ENCODE data around the gene ASPHD1.
A peak's percentile ranks its signal among the peaks of the same experiment; 100 is the strongest.

The ASPHD1 gene

DNA sequence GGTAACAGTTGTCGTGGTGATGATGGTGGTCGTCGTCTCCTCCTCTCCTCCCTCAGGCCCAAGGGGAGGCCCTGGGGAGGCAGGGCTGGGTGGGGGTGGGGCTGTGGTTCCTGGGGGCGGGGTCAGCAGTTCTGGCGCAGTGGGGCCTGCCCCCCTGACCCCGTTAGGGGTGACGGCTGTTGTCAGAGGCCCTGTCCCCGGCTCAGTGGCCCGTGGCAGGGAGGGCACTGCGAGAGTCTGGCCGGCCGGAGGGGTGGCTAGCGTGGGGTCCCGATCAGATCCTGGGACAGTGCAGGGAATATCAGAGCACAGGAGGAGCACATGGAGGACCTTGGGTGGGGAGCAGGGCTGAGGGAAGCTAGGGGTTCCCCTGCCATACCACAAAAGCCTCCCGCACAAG, 3.4 kb upstream of the ASPHD1 start:
- no peaks in the 10 kb centered on the region for H3K79me2 ChIP-seq (ENCODE audit: control insufficient read depth, insufficient read depth, low read length, poor library complexity)
- no peak overlapping the region for H4K8ac ChIP-seq (ENCODE audit: low read depth, low read length)
- no peak overlapping the region for H3K14ac ChIP-seq (ENCODE audit: low read length)
- H4K12ac ChIP-seq (ENCODE audit: low read depth, low read length): no peak overlapping the region
- no peak overlapping the region for H2BK12ac ChIP-seq (ENCODE audit: low read length)
- H2AFZ ChIP-seq (ENCODE audit: insufficient read depth, low read length, poor library complexity): no peak overlapping the region
- H3K79me1 ChIP-seq (ENCODE audit: low read length): peaks cover 2% of the 10 kb centered on the region
- no peak overlapping the region for H3K4me2 ChIP-seq (ENCODE audit: low read length)
- no peak overlapping the region for H4K91ac ChIP-seq (ENCODE audit: low read depth, low read length)
- H3K18ac ChIP-seq (ENCODE audit: low read length): no peak overlapping the region
- H2BK5ac ChIP-seq (ENCODE audit: low read depth, low read length, poor library complexity): no peak overlapping the region
- no CpG with 5 or more reads among the region's 15 CpGs for whole genome bisulfite sequencing (ENCODE audit: extremely low coverage, insufficient coverage, insufficient read length)
- H3K27me3 ChIP-seq (ENCODE audit: insufficient read depth, low read length): no peaks in the 10 kb centered on the region
- no peaks in the 10 kb centered on the region for H3K9me3 ChIP-seq (ENCODE audit: insufficient read depth, low read depth, low read length)
- H3K4me3 ChIP-seq (ENCODE audit: low read depth, low read length): no peak overlapping the region
- H3K4me1 ChIP-seq (ENCODE audit: control insufficient read depth in 1 of 2, insufficient read depth in 2 of 2, low read length in 2 of 2): peaks cover 4 to 12% of the 10 kb centered on the region in 2 experiments
- no peak overlapping the region for H2BK120ac ChIP-seq (ENCODE audit: insufficient read depth, low read length, poor library complexity)
- H3K4ac ChIP-seq (ENCODE audit: low read depth, low read length): no peak overlapping the region
- no peak overlapping the region for H3K23ac ChIP-seq (ENCODE audit: low read length)
- H3K27ac ChIP-seq (ENCODE audit: low read depth, low read length): no peak overlapping the region
- DNase-seq: no peak
- H3K9ac ChIP-seq (ENCODE audit: low read length): no peak overlapping the region
- H3K36me3 ChIP-seq (ENCODE audit: control insufficient read depth in 1 of 2, insufficient read depth in 2 of 2, low read length in 2 of 2): no peaks in the 10 kb centered on the region
- no peak overlapping the region for H2AK5ac ChIP-seq (ENCODE audit: low read length)

GRCh38 chr16:29897333-29897732, 3.0 kb upstream of the ASPHD1 start:
- H3K36me3 ChIP-seq (ENCODE audit: control insufficient read depth in 1 of 2, insufficient read depth in 2 of 2, low read length in 2 of 2): no peaks in the 10 kb centered on the region
- H3K79me1 ChIP-seq (ENCODE audit: low read length): peaks cover 2% of the 10 kb centered on the region
- H3K18ac ChIP-seq (ENCODE audit: low read length): no peak overlapping the region
- no peak overlapping the region for H3K4me3 ChIP-seq (ENCODE audit: low read depth, low read length)
- peaks cover 4 to 12% of the 10 kb centered on the region in 2 experiments for H3K4me1 ChIP-seq (ENCODE audit: control insufficient read depth in 1 of 2, insufficient read depth in 2 of 2, low read length in 2 of 2)
- DNase-seq: no peak
- no peaks in the 10 kb centered on the region for H3K27me3 ChIP-seq (ENCODE audit: insufficient read depth, low read length)
- no peak overlapping the region for H2AFZ ChIP-seq (ENCODE audit: insufficient read depth, low read length, poor library complexity)
- H4K8ac ChIP-seq (ENCODE audit: low read depth, low read length): no peak overlapping the region
- no peak overlapping the region for H2BK12ac ChIP-seq (ENCODE audit: low read length)
- H3K79me2 ChIP-seq (ENCODE audit: control insufficient read depth, insufficient read depth, low read length, poor library complexity): no peaks in the 10 kb centered on the region
- H4K91ac ChIP-seq (ENCODE audit: low read depth, low read length): no peak overlapping the region
- H2BK5ac ChIP-seq (ENCODE audit: low read depth, low read length, poor library complexity): no peak overlapping the region
- no peak overlapping the region for H3K4me2 ChIP-seq (ENCODE audit: low read length)
- H3K23ac ChIP-seq (ENCODE audit: low read length): no peak overlapping the region
- WGBS (ENCODE audit: extremely low coverage, insufficient coverage, insufficient read length): no CpG with 5 or more reads among the region's 4 CpGs
- no peak overlapping the region for H2AK5ac ChIP-seq (ENCODE audit: low read length)
- no peak overlapping the region for H4K12ac ChIP-seq (ENCODE audit: low read depth, low read length)
- H2BK120ac ChIP-seq (ENCODE audit: insufficient read depth, low read length, poor library complexity): no peak overlapping the region
- H3K27ac ChIP-seq (ENCODE audit: low read depth, low read length): no peak overlapping the region
- H3K4ac ChIP-seq (ENCODE audit: low read depth, low read length): no peak overlapping the region
- H3K9ac ChIP-seq (ENCODE audit: low read length): no peak overlapping the region
- no peak overlapping the region for H3K14ac ChIP-seq (ENCODE audit: low read length)
- no peaks in the 10 kb centered on the region for H3K9me3 ChIP-seq (ENCODE audit: insufficient read depth, low read depth, low read length)

DNA sequence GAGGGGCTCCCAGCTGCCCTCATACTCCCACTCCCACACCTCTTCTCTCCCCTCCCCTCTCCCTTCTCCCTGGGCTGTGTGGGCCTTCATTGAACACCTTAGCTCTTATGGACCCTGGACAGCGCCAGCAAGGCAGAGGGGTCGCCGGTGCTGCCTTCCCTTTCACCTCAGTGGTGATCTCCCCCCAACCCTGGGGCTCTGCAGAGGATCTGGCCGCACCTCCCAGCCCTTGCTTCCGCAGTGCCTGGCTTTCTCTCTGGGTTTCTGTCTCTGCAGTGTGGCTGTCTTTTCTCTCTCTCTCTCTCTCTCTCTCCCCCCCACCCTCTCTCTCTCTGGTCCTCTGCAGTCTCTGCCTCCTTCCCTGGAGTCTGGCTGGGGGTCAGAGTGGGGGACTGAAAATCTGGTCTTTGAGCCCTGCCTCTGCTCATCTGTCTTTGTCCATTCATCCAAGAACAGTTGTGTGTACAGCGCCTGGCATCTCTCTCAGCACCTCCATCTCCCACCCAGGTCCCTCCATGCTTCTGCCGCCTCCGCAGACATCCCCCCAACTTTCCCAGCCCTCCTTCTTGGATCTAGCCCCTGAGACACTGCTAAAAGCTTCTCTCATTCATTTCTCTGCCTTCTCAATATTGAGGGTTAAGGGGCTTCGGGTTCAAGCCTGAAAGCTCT, 2.0 kb upstream of the ASPHD1 start:
- no peak for DNase-seq
- no peak overlapping the region for H2BK5ac ChIP-seq (ENCODE audit: low read depth, low read length, poor library complexity)
- no peak overlapping the region for H4K12ac ChIP-seq (ENCODE audit: low read depth, low read length)
- no peak overlapping the region for H2AK5ac ChIP-seq (ENCODE audit: low read length)
- peak overlapping the region; percentile 52 for H3K4me3 ChIP-seq (ENCODE audit: low read depth, low read length)
- peaks cover 4 to 12% of the 10 kb centered on the region in 2 experiments for H3K4me1 ChIP-seq (ENCODE audit: control insufficient read depth in 1 of 2, insufficient read depth in 2 of 2, low read length in 2 of 2)
- H2AFZ ChIP-seq (ENCODE audit: insufficient read depth, low read length, poor library complexity): no peak overlapping the region
- no peak overlapping the region for H3K4ac ChIP-seq (ENCODE audit: low read depth, low read length)
- H3K9ac ChIP-seq (ENCODE audit: low read length): no peak overlapping the region
- H3K23ac ChIP-seq (ENCODE audit: low read length): no peak overlapping the region
- no peak overlapping the region for H3K18ac ChIP-seq (ENCODE audit: low read length)
- H2BK120ac ChIP-seq (ENCODE audit: insufficient read depth, low read length, poor library complexity): no peak overlapping the region
- H3K27ac ChIP-seq (ENCODE audit: low read depth, low read length): no peak overlapping the region
- no peak overlapping the region for H3K14ac ChIP-seq (ENCODE audit: low read length)
- no peak overlapping the region for H4K8ac ChIP-seq (ENCODE audit: low read depth, low read length)
- WGBS (ENCODE audit: extremely low coverage, insufficient coverage, insufficient read length): no CpG with 5 or more reads among the region's 9 CpGs
- H3K27me3 ChIP-seq (ENCODE audit: insufficient read depth, low read length): no peaks in the 10 kb centered on the region
- peaks cover 2% of the 10 kb centered on the region for H3K79me1 ChIP-seq (ENCODE audit: low read length)
- no peaks in the 10 kb centered on the region for H3K9me3 ChIP-seq (ENCODE audit: insufficient read depth, low read depth, low read length)
- no peak overlapping the region for H4K91ac ChIP-seq (ENCODE audit: low read depth, low read length)
- no peak overlapping the region for H2BK12ac ChIP-seq (ENCODE audit: low read length)
- H3K36me3 ChIP-seq (ENCODE audit: control insufficient read depth in 1 of 2, insufficient read depth in 2 of 2, low read length in 2 of 2): no peaks in the 10 kb centered on the region
- no peaks in the 10 kb centered on the region for H3K79me2 ChIP-seq (ENCODE audit: control insufficient read depth, insufficient read depth, low read length, poor library complexity)
- H3K4me2 ChIP-seq (ENCODE audit: low read length): peak overlapping the region; percentile 59

DNA sequence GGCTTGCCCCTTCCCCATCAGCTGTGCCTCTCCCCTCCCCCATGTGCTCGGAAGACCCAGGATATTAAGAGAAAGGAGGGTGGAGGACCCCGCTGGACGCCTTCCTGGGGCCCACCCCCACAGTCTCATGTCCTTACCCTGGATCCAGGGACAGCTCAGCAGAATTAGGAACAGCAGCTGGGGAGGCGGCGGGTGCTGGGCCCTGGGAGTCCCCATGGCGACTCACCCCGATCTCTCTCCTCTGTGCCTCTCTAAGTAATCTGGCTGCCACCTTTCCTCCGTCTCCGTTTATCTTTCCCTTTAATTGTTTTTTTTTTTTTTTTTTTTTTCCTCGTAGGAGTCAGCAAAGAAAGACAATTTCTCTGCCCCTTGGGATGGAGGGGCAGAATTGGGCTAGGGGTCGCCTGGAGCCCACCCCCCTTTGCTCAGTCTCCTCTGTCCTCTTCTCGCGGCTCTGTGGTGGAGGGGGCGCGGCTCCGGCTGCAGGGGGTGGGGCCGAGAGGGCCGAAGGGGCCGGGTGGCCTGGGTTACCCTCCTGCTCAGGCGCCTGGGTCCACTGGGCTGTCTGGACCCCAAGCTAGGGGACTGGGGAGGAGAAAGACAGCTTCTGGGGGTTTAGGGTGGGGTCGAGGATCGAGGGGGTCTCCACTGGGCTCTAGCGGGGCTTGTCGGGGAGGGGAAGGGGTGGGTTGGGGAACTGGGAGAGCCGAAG, 1.3 kb upstream of the ASPHD1 start:
- Histone ChIP-seq H4K8ac (ENCODE audit: low read depth, low read length) (peak overlapping the region; percentile 43), H3K36me3 (ENCODE audit: control insufficient read depth in 1 of 2, insufficient read depth in 2 of 2, low read length in 2 of 2) (no peaks in the 10 kb centered on the region), H2BK12ac (ENCODE audit: low read length) (no peak overlapping the region), H3K4me1 (ENCODE audit: control insufficient read depth in 1 of 2, insufficient read depth in 2 of 2, low read length in 2 of 2) (peaks cover 4 to 12% of the 10 kb centered on the region in 2 experiments), H3K79me1 (ENCODE audit: low read length) (peaks cover 2% of the 10 kb centered on the region), H3K9me3 (ENCODE audit: insufficient read depth, low read depth, low read length) (no peaks in the 10 kb centered on the region), H4K12ac (ENCODE audit: low read depth, low read length) (no peak overlapping the region), H3K79me2 (ENCODE audit: control insufficient read depth, insufficient read depth, low read length, poor library complexity) (no peaks in the 10 kb centered on the region), H3K4me3 (ENCODE audit: low read depth, low read length) (peak overlapping the region; percentile 52), H3K18ac (ENCODE audit: low read length) (no peak overlapping the region), H2AK5ac (ENCODE audit: low read length) (no peak overlapping the region), H2BK5ac (ENCODE audit: low read depth, low read length, poor library complexity) (no peak overlapping the region), H2AFZ (ENCODE audit: insufficient read depth, low read length, poor library complexity) (no peak overlapping the region), H3K27me3 (ENCODE audit: insufficient read depth, low read length) (no peaks in the 10 kb centered on the region), H3K23ac (ENCODE audit: low read length) (no peak overlapping the region), H3K4me2 (ENCODE audit: low read length) (peak overlapping the region; percentile 59), H3K14ac (ENCODE audit: low read length) (no peak overlapping the region), H4K91ac (ENCODE audit: low read depth, low read length) (no peak overlapping the region), H2BK120ac (ENCODE audit: insufficient read depth, low read length, poor library complexity) (no peak overlapping the region), H3K9ac (ENCODE audit: low read length) (peak overlapping the region; percentile 70), H3K27ac (ENCODE audit: low read depth, low read length) (no peak overlapping the region), H3K4ac (ENCODE audit: low read depth, low read length) (no peak overlapping the region)
- WGBS (ENCODE audit: extremely low coverage, insufficient coverage, insufficient read length): no CpG with 5 or more reads among the region's 25 CpGs
- DNase-seq: no peak

Measured in trophoblast cell (in vitro differentiated cells and primary cell).